ENCODE data around the gene NMNAT2. TPM values are rescaled to one million over a fixed set of nuclear protein-coding genes. Genes with fewer than 3 reads are reported as not detected.

Gene NMNAT2
- total and polyA plus RNA-seq, 2 experiments from 2014 or later: 3.6 to 10.0 TPM

DNA sequence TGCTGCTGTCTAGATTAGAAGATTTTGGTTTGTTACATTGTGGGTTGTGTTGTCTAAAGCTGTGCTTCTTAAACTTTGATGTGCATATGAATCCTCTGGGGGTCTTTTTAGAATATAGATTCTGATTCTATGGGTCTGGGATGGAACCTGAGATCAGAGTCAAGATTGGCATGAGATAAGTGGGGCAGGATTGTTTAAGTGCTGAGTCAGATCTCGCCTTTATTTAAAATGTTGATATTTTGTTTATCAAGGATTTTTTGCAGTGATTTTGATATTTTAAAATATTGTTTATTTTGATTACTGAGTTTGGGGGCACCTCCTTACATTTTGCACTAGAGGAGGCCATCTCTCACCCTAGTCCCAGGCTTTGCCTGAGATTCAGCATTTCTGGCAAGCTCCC, 117.4 kb downstream of the NMNAT2 start:
- Histone ChIP-seq H3F3A (replicated peaks; ENCODE audit: low read depth) (no peaks in the 10 kb centered on the region), H3K79me2 (replicated peaks; ENCODE audit: insufficient read depth) (no peaks in the 10 kb centered on the region), H2AFZ (no peak overlapping the region), H3K27ac (ENCODE audit: low read depth) (no peak overlapping the region), H3K4me3 (no peak overlapping the region), H3K9me2 (ENCODE audit: insufficient read depth) (peaks cover 4% of the 10 kb centered on the region; the same call in 1 of the 2 replicates), H3K27me3 (ENCODE audit: insufficient read depth) (no peaks in the 10 kb centered on the region), H4K20me1 (replicated peaks; ENCODE audit: insufficient read depth) (no peaks in the 10 kb centered on the region), H3K4me1 (ENCODE audit: insufficient read depth) (peaks cover 30% of the 10 kb centered on the region), H3K4me2 (no peak overlapping the region), H3K36me3 (ENCODE audit: insufficient read depth) (no peaks in the 10 kb centered on the region)
- no peak for ATAC-seq
- Mint-ChIP-seq H3K36me3 (ENCODE audit: low read depth) (no peaks in the 10 kb centered on the region), H3K27me3 (ENCODE audit: insufficient read depth, low read depth, poor library complexity) (peaks cover 3% of the 10 kb centered on the region), H3K27ac (no peak overlapping the region), H3K9me3 (peaks cover 4% of the 10 kb centered on the region; the same call in 1 of the 3 replicates), H3K4me1 (peaks cover 34% of the 10 kb centered on the region), H3K4me3 (no peak overlapping the region)
- no peak for DNase-seq (ENCODE audit: low spot score)
- TF ChIP-seq JUNB (IDR thresholded peaks at IDR 0.05; ENCODE audit: unreplicated experiment): no peak
- TF ChIP-seq ZNF462 (CRISPR knock-in tag; IDR thresholded peaks at IDR 0.05): no peak
- no peak for TF ChIP-seq ZNF331 (CRISPR knock-in tag; IDR thresholded peaks at IDR 0.05; ENCODE audit: low read depth)
- TF ChIP-seq NANOG (IDR thresholded peaks at IDR 0.05; ENCODE audit: borderline replicate concordance): no peak
- no peak for TF ChIP-seq EZH2phosphoT487 (IDR thresholded peaks at IDR 0.05; ENCODE audit: unreplicated experiment)
- TF ChIP-seq CREB1 (CRISPR knock-in tag; IDR thresholded peaks at IDR 0.05; ENCODE audit: low read depth): no peak
- no peak for TF ChIP-seq EZH2 (IDR thresholded peaks at IDR 0.05; ENCODE audit: low read depth, unreplicated experiment)
- TF ChIP-seq STAT1 (IDR thresholded peaks at IDR 0.05; ENCODE audit: unreplicated experiment): no peak
- TF ChIP-seq, protein P1, sequence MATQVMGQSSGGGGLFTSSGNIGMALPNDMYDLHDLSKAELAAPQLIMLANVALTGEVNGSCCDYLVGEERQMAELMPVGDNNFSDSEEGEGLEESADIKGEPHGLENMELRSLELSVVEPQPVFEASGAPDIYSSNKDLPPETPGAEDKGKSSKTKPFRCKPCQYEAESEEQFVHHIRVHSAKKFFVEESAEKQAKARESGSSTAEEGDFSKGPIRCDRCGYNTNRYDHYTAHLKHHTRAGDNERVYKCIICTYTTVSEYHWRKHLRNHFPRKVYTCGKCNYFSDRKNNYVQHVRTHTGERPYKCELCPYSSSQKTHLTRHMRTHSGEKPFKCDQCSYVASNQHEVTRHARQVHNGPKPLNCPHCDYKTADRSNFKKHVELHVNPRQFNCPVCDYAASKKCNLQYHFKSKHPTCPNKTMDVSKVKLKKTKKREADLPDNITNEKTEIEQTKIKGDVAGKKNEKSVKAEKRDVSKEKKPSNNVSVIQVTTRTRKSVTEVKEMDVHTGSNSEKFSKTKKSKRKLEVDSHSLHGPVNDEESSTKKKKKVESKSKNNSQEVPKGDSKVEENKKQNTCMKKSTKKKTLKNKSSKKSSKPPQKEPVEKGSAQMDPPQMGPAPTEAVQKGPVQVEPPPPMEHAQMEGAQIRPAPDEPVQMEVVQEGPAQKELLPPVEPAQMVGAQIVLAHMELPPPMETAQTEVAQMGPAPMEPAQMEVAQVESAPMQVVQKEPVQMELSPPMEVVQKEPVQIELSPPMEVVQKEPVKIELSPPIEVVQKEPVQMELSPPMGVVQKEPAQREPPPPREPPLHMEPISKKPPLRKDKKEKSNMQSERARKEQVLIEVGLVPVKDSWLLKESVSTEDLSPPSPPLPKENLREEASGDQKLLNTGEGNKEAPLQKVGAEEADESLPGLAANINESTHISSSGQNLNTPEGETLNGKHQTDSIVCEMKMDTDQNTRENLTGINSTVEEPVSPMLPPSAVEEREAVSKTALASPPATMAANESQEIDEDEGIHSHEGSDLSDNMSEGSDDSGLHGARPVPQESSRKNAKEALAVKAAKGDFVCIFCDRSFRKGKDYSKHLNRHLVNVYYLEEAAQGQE (IDR thresholded peaks at IDR 0.05; ENCODE audit: unreplicated experiment): no peak
- TF ChIP-seq, protein P2, sequence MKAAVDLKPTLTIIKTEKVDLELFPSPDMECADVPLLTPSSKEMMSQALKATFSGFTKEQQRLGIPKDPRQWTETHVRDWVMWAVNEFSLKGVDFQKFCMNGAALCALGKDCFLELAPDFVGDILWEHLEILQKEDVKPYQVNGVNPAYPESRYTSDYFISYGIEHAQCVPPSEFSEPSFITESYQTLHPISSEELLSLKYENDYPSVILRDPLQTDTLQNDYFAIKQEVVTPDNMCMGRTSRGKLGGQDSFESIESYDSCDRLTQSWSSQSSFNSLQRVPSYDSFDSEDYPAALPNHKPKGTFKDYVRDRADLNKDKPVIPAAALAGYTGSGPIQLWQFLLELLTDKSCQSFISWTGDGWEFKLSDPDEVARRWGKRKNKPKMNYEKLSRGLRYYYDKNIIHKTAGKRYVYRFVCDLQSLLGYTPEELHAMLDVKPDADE (IDR thresholded peaks at IDR 0.05): no peak
- no peak for TF ChIP-seq POLR2AphosphoS5 (IDR thresholded peaks at IDR 0.05; ENCODE audit: low read depth)
- no peak for TF ChIP-seq ZNF114 (CRISPR knock-in tag; IDR thresholded peaks at IDR 0.05)
- TF ChIP-seq, protein P3, sequence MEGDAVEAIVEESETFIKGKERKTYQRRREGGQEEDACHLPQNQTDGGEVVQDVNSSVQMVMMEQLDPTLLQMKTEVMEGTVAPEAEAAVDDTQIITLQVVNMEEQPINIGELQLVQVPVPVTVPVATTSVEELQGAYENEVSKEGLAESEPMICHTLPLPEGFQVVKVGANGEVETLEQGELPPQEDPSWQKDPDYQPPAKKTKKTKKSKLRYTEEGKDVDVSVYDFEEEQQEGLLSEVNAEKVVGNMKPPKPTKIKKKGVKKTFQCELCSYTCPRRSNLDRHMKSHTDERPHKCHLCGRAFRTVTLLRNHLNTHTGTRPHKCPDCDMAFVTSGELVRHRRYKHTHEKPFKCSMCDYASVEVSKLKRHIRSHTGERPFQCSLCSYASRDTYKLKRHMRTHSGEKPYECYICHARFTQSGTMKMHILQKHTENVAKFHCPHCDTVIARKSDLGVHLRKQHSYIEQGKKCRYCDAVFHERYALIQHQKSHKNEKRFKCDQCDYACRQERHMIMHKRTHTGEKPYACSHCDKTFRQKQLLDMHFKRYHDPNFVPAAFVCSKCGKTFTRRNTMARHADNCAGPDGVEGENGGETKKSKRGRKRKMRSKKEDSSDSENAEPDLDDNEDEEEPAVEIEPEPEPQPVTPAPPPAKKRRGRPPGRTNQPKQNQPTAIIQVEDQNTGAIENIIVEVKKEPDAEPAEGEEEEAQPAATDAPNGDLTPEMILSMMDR (conservative IDR thresholded peaks at IDR 0.05; ENCODE audit: low read depth in 2 of 2): no peak
